HG03432 (cell line): ENCODE measurements around the gene PHF3.
"Not testable (repeated sequence)": the region's sequence is repeated elsewhere in the genome, so short reads cannot be mapped to it uniquely, and the experiment has no call there.

ENCODE experiments used
- ATAC-seq: cut with Tn5 transposase; IDR thresholded peaks from one replicate; pipeline ENCODE4 v1.9.1; 2021; ENCODE audit warnings: mild to moderate bottlenecking, moderate library complexity; ENCODE audit not compliant: unreplicated experiment

PHF3 gene

GRCh38 chr6:63690221-63690620 is 54.6 kb downstream of the PHF3 start:
- no peak for ATAC-seq

GRCh38 chr6:63705707-63706106 is 70.1 kb downstream of the PHF3 start:
- no peak for ATAC-seq

DNA sequence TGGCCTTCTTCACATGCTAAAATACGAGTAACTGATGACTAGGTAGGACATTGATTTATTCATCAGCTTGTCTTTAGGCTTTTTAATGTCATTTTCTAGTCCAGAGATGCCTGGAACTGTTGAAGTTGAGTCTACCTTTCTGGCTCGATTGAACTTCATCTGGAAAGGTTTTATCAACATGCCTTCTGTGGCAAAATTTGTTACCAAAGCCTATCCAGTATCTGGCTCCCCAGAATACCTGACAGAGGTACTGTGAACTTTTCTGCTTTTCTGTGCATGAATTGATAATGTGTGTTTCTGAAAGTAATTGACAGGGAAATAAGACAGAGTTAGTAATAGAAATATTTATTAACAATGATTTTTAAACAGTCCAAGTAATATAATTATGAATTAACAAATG is 71.0 kb downstream of the PHF3 start:
- ATAC-seq = no peak

DNA sequence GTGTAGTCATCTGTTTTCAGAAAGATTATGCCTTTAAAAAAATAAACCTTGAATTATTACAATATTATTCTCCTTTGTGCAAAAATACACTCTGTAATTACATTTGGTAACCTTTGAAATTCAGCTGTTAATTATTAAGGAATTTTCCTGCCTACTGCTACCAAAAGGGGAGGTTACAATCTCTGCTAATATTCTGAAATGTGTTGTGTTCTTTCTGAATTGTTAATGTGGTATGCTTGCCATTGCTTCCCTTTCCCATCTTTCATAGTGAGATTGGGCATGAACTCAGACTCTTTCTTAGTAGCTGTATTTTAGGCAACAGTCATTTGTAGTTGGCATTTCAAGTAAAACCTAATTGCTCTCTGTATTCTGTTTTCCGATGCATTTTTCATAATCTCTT is 73.0 kb downstream of the PHF3 start:
- ATAC-seq = no peak

GRCh38 chr6:63709148-63709547 is 73.5 kb downstream of the PHF3 start:
- ATAC-seq = no peak

GRCh38 chr6:63713332-63713731 is 77.7 kb downstream of the PHF3 start:
- ATAC-seq = no peak

DNA sequence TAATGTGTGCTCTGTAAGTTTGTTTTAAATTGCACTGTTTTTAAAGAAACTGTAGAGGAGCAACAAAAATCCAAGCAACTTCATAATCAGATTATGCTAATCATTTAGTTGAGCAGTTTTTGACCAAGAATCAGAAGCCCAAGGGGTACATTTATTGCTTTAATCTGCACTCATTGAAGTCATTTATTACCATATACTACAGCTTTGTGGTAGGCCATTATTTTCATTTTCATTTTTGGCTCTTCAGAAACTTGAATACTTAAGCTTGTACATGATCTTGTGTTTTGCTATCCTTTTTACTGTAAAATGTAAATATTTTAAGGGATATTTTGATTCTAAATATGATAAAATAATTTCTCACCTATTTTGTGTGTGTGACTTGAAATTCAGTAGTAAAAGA is 78.5 kb downstream of the PHF3 start:
- ATAC-seq = peak; percentile 50

DNA sequence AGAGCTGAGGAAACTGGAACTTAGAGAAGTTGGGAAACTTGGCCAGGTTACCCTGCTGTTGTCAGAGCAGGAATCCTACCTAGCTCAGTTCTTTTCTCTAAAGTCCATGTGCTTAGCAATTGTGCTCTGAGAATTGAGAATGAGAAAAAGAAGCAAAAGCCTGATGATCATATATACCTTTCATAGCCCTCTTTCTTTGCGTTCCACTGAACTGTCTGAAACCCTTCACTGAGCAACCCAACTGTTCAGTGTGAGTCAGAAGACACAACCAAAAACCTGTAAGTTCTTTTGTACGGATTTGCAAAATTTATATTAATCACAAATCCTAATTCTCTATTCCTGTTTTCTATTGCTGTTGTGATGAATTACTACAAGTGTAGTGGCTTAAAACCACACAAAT is 80.6 kb downstream of the PHF3 start:
- ATAC-seq = peak; percentile 56

DNA sequence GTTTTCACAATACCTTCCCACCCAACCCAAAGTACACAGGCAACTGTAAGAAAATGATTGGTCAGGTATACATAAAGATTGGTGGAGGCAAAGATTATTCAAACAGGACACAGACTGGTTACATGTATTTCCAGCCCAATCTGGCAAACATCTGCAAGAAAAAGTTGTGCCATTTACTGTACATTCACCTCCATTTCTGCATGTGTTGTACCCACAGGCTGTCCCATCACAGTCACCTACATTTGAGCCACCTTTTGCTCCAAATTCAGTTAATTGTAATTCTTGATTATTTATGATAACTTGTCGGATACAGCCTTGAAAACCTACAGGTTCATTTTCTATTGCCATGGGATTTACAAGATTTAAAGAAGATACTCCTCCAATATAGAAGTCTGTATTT is 85.6 kb downstream of the PHF3 start:
- ATAC-seq = no peak

DNA sequence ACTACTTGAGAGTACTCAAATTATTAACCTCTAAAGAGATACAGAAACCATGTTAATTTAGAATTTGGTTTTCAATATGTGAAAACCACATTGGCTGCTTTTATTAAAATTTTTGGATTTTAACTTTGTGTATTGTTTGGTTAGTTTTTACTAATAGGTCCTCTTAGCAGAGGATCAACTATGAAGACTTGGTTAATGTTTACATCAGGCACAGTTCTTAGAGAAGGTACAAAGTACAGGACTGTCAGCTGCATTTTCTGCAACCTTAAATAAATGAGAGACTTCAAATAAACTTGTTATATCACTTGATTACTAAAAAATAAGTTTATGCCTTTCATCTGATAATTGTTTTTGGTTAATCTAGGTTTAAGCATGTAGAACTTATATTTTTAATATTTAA is 89.1 kb downstream of the PHF3 start:
- no peak for ATAC-seq

GRCh38 chr6:63730311-63730710 is 94.7 kb downstream of the PHF3 start:
- ATAC-seq = no peak

DNA sequence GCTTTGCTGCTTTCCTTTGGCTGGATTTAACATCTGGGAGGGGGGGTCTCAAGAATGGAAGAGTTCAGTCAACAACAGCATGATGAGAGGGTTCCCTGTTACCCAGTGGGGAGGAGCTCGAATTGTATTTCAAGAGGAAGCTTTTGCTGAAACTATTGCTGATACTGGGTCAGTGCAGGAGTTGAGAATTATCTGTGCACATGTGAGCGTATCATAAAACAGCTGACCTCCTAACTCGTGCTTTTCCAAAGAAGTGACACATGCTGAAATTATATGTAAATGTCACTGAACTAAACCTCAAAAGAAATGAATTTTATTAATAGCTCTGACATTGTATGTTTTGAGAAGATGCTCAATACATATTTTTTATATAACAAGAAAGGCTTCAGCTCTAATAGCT is 96.3 kb downstream of the PHF3 start:
- ATAC-seq = no peak

GRCh38 chr6:63732336-63732735 is 96.7 kb downstream of the PHF3 start:
- ATAC-seq = no peak

GRCh38 chr6:63734923-63735322 is 99.3 kb downstream of the PHF3 start:
- ATAC-seq = no peak

DNA sequence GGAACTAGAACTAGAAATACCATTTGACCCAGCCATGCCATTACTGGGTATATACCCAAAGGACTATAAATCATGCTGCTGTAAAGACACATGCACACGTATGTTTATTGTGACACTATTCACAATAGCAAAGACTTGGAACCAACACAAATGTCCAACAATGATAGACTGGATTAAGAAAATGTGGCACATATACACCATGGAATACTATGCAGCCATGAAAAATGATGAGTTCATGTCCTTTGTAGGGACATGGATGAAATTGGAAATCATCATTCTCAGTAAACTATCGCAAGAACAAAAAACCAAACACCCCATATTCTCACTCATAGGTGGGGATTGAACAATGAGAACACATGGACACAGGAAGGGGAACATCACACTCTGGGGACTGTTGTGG is 102.6 kb downstream of the PHF3 start:
- not testable (repeated sequence) for ATAC-seq

GRCh38 chr6:63739094-63739687 is 103.6 kb downstream of the PHF3 start:
- ATAC-seq = no peak

DNA sequence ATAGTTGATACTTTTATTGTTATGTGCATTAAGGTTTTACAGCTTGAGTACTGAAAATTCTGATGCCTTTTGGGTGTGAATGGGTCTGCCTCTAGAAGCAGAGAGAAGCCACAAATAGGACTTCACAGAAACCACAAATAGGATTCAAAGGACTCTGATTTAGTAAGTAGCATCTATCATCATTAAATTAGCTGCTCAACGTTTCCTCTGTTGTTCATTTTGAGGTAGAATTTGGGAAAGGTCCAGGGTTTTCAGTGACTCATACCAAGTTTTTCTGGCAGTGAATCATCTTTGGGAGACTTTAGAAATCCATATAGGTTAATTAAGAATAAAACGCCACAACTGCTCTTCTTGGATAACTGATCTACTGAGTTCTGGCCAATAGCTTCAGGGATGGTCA is 105.1 kb downstream of the PHF3 start:
- no peak for ATAC-seq

DNA sequence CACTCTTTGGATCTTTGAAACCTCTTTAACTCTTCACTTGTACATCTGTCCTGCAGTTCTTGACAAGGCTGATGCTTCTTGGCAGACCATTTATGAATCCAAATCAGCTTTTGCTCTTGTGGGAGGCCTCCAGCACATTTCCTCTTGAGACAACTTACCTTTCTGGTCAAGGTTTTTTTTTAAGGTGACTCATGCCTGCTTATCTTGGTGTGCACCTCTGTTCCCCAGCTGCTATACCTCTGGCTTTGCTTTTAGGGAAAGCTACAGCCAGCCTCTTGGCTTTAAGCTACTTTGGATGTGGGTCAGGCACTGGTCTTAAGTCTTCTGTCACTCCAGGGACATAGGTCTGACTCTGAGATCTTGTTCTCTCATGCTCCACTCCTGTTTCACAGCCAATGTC is 106.5 kb downstream of the PHF3 start:
- ATAC-seq = no peak

DNA sequence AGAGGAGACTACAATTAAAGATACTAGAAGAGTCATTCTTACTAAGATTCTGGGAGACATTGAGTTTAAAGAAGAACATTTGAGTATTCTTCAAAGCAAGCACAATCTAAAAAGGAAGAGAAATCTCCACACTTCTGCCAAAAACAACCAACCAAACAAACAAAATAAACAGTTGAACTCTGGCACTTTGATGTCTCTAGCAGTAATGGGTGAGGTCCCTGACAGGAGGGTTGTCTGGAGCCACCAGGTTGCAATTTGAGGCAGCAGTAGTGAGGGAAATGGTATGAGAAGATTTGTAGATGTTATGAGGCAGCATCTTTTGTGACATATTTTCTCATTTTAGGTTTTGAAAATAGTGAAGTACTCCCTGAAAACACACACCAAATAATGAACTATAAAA is 108.1 kb downstream of the PHF3 start:
- ATAC-seq = no peak

DNA sequence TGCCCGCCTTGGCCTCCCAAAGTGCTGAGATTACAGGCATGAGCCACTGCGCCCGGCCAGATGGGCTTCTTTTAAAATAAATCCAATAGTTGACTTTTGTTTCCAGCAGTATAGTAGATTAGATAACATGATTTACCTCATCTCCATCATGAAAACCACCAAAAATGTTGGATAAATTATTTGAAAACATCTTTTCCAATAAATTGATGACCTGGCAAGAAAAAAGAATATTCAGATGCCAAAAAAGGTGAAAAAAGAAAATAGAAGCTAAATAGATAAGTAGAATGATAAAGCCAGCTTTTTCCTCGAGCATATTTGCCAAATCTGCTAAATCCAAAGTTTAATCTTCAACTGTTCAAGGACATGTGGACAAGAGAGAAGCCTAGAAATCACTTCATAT is 109.2 kb downstream of the PHF3 start:
- no peak for ATAC-seq

- no peak for ATAC-seq
Measured at GRCh38 chr6:63745784-63746183, 110.2 kb downstream of the PHF3 start.

DNA sequence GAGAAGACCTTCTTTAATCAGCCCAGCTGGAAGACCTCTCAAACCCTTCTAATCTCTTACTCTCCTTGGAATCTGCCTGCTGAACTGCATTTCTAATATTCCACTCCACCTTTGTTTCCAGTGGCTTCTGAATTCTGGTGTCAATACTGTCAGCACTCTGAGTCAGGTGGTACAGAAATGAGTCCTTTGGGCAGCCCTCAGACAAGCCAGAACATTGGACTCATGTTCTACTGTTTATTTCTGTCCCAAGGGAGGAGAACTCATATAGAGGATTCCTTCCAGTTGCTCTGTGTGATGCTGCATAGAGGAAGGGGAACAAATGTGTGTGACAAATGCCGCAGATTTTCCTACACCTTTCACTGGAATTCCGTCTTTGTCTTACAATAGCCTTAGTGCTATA is 114.8 kb downstream of the PHF3 start:
- no peak for ATAC-seq

- not testable (repeated sequence) for ATAC-seq
Measured at GRCh38 chr6:63757275-63757674, 121.7 kb downstream of the PHF3 start.

- ATAC-seq = no peak
Measured at GRCh38 chr6:63757826-63758225, 122.2 kb downstream of the PHF3 start.
